OCI-M2 (cell line): ENCODE results near the gene TADA2A.
"Not testable (repeated sequence)": the region's sequence is repeated elsewhere in the genome, so short reads cannot be mapped to it uniquely, and the experiment has no call there.

ENCODE experiments used
- DNase-seq: peaks from one replicate; lab custom pipeline; 2025; ENCODE audit not compliant: unreplicated experiment; lab: John Stamatoyannopoulos, UW

Gene TADA2A

DNA sequence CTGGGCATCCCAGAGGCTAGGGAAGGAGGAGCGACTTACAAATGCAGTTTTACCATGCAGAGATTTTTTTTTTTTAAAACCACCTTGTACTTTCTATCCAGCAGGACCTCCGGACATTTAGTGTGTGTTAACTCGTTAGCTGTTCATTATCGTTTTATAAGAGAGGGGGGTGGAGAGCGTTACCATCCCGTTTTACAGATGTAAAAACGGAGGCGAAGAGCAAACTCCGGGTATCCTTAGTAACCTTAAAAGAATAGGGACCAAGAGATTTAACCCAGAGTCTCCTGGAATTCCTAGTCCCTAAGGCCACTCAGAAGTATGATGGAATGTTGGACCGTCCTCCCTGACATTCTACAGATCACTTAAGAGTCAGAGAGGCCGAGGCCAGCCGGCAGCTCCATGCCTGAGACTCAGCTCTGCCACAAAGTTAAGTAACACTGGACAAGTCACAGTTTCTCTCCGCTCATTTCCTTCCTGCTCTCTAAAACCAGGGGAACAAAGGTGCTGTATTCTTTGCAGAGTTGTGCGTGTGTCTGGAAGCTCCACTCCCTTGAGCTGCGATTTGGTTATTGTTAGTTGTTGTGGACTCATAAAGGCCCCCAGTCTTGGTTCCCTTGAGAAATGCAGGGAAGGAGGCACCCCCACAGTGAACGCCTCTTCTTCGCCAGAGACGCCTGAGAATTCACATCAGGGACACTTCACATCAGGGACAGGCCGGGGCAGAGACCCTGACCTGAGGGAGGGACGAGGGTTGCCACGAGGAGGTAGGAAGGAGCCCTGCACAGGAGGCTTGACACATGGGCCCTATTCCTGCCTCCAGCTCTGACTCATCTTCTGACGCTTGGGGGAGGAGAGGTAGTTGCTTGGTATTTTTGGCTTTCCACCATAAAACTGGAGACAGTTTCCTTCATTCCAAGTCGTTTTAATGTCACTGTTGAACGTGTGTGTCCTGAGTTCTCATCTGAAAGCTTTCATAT lies 84.2 kb downstream of the TADA2A start:
- DNase-seq, result no peak

DNA sequence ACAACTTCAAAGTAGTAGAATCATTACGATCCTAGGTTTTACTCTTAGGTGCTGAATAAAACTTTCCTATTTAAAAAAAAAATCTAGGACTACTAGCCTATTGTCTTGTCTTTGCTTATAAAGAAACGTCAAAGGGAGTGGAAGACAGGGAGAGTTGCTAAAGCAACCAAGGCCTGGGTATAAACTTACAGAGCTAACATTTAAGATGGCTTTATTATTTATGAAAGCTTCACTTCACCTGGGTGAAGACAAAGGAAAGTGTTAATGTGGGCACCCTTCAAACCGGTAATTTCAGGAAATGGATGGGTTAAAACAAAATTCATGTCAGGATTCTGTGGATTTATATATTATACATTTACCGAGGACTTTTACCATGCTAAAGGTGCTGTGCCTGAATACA lies 85.5 kb downstream of the TADA2A start:
- no peak for DNase-seq

DNA sequence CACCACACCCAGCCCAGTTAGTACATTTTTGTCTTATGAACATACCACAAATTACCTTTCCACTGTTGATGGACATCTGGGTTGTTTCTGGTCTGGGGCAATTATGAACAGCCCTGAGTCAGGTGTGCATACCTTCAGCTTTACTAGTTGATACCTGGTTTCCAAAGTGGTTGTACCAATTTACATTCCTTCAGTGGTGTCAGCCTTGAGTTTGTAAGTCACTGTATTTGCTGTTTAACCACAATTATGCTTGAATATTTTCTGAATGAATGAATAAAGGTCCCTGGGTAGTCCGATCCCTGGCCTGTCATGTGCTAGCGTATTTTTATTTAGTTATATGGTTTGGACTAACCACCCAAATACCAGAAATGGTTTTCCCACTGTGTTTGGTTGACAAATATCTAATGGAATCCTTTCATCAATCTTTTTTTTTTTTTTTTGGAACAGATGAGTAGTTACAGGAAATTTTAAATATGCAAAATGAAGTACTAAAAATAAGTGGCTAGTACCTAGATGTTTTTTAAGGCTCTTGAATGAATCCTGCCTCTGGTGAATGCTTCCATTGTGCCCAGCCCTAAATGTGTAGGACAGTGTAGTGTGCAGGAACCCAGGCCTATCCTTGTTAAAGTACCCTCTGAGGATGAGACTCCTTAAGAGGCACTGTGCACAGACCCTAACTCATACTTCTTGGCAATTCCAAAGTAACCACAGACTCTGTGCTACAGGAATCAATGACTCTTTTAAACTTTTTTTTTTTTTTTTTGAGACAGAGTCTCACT lies 86.8 kb downstream of the TADA2A start:
- DNase-seq, result no peak

DNA sequence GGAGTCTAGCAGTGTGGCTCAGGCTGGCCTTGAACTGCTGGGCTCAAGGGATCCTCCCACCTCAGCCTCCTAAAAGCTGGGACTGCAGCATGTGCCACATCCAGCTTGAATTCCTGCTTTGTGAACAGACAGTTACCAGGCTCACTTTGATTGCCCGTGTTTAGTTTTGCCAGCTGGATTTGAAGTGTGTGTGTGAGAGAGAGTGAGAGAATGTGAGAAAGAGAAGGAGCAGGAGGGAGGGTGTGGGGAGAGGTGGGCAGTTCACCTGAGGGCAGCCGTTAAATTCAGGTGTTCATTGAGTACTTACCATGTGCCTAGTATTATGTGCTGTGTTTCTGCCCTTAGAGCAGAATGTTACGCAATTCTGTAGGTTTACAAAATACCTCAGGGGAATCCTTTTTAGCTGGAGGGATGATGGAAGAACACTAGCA lies 87.7 kb downstream of the TADA2A start:
- no peak for DNase-seq

DNA sequence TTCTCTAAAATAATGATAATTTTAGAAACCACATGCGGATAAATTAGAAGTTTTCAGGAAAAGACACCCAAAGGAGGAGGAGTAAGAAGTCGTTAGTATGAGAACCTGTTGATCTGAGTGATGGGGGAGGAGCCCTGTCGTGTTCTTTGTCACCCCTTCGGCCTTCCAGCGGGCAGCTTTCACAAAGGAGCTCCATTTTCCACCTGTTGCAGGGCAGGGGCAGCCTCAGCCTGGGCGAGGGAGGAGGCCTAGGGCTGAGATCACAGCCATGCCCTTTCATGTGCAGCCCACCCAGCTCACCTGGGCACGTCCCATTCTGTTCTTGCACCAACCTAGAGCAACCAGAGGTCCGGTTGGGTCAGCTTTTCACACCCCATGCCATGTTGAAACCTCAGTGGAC lies 88.3 kb downstream of the TADA2A start:
- no peak for DNase-seq

DNA sequence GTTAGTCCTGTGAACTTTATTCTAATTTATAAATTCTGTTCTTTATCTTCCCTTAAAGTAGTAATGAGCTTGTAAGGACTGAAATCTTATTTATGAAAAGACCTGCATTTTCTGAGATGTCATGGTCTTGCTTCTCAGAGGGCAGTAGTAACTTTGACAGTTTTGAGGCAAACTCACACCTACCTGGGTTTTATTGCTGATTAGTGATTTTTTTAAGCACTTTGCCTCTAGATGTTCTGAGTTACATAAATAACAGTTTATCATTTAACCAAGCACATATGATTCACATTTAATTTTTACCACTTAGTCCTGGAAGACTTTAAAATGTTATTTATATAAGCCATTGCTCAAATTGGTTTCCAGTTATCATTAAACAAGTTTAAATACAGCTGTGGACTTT lies 93.7 kb downstream of the TADA2A start:
- DNase-seq, result no peak

DNA sequence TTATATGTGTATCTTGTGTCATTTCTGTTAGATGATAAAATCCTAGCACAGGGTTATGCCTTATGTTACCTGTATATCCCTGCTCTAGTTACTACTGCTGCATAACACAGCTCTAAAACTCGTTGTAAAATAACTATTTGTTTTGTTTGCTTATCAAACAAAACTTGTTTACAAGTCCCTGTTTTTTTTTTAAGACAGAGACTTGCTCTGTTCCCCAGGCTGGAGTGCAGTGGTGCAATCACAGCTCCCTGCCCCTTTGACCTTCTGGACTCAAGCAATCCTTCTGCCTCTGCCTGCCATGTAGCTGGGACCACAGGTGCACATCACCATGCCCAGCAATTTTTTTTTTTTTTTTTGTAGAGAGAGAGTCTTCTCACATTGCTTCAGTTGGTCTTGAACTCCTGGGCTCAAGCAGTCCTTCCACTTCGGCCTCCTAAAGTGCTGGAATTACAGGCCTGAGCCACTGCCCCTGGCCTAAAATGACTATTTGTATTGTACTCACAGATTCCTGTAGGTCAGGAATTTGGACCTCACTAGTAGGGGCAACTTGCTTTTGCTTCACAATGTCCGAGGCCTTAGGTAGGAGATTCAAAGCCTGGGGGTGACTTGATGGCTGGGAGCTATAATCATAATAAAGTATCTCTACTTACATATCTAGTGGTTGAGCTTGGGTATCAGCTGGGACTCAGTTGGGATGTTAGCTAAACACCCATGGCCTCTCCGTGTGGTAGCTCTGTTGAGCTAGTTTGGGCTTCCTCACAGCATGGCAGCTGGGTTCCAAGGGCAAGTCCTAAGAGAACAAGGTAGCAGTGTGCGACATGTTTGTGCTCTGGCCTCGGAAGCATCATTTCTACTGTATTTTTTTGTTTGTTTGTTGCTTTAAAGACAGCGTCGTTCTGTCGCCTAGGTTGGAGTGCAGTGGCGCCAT lies 95.6 kb downstream of the TADA2A start:
- DNase-seq, result no peak

DNA sequence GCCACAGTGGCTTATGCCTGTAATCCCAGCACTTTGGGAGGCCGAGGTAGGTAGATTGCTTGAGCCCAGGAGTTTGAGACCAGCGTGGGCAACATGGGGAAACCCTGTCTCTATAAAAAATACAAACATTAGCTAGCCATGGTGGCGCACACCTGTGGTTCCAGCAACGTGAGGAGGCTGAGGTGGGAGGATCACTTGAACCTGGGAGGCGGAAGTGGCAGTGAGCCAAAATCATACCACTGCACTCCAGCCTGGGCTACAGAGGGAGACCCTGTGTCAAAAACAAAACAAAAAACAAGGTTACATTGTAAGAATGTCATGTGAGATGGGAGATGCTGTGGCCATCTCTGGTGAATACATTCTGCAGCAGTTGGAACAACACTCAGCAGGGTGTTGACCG lies 96.5 kb downstream of the TADA2A start:
- no peak for DNase-seq

DNA sequence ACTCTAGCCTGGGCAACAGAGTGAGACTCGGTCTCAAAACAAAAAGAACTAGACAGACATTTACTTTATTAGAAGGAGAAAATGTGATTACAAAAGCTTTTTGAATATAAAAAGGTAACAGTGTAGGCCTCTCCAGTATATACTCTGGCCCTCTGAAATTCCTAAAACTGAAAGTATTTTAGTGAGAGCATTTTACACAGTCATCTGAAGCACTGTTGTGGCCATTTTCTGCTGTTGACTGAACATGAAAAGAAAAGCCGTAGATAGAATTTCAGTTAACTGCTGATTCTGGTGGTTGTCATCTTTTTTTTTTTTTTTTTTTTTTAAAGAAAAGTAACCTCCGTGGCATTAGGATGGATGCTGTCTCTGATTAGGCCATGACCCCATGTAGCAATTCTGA lies 98.6 kb downstream of the TADA2A start:
- no peak for DNase-seq

DNA sequence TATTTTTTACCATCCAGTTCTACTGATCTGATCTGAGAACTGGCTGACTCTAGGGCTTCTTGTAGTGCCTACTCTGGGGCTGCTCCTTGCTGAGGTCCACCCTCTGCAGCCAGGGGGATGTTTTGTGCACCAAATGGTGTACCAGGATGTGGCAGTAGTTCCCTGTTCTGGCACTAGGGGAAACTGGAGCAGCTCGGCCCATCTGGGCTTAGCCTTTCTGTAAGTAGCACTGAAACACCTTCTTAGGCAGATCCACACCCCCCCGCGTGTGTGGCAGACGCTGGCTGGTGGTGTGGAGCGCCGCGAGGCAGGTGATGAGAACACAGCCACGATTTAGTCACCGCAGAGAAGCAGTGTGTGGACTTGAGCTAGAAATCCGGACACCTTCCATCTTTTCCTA lies 100.0 kb downstream of the TADA2A start:
- DNase-seq, result no peak

DNA sequence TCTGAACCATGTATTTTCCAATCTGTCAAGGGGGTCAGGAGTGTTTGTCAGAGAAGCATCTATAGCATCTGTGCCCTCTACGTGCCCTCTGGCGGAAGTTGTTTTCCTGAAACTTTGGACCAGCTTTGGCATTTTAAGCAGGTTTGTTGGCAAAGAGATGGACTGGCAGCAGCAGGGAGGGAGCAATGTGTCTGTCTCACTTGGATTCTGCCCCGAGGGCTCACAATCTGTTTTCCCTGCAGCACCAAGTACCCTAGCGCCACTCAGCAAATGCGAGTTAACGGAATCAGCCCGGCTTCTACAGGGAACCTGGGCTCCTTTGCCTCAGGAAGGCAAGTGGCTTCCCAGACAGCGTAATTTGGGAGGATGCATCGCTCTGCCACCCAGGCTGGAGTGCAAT lies 100.4 kb downstream of the TADA2A start:
- DNase-seq, result no peak

DNA sequence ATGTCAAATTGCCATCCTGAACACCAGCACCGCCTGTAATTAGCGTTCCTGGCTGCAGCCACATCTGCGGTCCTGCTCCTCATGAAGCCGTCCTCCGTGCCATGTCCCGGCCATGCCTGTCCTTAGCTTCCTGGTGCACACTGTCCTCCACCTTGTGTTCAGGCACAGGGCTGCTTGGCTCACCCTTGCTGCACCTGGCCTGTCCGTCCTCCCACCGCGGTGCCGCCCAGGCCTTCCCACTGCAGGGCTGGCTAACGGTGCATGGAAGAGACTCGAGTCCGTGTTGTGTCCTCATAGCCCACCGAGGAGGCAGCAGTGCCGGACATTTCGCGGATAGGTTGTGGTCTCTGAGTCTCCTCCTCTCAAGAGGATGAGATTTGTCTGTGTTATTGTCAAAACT lies 103.4 kb downstream of the TADA2A start:
- no peak for DNase-seq

DNA sequence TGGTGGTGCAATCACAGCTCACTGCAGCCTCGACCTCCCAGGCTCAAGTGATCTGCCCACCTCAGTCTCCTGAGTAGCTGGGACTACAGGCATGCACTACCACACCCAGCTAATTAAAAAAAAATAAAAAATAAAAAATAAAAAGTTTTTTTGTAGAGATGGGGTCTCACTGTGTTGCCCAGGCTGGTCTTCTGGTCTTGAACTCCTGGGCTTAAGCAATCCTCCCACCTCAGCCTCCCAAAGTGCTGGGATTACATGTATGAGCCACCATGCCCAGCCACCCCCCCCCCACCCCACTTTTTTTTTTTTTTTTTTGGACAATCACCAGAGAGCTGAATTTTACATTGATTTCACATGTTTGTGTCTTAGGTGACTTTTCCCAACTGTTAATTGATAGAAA lies 105.0 kb downstream of the TADA2A start:
- DNase-seq, result not testable (repeated sequence)

DNA sequence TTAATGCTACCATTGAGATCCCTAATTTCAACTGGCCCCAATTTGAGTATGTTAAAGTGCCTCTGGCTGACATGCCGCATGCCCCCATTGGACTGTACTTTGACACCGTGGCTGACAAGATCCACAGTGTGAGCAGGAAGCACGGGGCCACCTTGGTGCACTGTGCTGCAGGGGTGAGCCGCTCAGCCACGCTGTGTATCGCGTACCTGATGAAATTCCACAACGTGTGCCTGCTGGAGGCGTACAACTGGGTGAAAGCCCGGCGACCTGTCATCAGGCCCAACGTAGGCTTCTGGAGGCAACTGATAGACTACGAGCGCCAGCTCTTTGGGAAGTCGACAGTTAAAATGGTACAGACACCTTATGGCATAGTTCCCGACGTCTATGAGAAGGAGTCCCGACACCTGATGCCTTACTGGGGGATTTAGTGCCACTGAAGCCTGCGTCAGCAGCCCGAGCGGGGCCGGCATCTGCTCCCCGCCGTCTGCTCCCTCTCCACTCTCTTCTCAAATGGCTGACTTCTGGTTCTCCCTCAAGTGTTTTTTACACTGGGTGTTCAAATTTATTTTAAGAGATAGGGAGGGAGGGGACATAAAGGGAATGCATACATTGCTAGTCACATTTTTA lies 105.9 kb downstream of the TADA2A start:
- no peak for DNase-seq

DNA sequence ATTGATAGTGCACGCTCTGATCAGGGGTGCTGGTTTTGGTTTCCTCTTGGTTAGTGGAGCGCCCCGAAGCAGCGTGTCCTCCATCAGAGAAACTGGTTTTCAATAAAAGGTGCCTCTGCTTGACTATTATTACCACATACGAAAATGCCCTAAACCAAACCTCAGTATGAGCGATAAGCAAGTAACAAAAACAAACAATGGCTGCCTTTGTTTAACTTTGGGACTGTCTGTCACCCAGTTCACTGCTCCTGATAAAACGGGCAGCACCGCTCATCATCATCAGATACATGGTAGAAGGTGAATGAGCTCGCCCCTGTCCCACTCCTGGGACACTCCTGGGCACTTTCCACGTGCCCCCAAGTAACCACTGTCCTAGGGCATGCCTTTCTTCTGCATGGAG lies 107.0 kb downstream of the TADA2A start:
- DNase-seq, result no peak

DNA sequence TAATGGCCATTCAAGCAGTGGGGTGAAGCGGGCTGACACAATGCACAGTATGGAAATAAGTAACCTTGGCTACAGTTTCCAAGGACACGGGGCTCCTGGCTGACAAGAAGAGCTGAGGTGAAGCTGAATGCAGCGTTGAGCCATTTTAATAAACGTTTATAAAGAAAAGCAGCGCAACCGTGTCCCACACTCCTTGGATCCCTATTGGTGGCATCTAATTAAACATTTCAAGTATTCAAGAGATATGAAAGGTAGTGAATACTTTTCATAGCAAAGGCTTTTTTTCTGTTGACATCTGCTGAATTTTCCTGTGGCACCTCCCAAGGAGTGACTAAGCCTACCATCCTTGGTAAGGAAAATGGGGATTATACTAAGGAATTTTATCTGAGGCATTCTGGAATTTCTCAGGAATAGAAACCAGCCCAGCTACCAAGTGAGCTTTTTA lies 109.5 kb downstream of the TADA2A start:
- DNase-seq, result no peak

DNA sequence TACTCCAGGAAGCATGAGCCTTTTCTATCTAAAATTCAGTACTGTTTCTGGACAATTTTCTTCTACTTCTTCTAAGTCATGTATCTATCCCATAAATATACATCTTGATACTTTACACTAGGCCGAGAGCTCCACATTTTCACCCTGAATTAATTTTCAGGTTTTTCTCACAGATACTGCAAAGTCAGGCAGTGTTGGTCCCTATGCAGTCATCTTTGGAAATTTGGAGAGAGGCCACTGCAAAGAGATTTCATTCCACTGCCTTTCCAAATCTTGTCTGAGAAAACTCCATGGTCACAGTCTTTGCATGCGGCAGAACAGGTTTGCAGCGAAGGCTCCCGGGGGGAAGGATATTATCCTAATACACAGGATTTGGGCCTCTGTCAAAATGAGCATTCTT lies 111.2 kb downstream of the TADA2A start:
- DNase-seq, result no peak

DNA sequence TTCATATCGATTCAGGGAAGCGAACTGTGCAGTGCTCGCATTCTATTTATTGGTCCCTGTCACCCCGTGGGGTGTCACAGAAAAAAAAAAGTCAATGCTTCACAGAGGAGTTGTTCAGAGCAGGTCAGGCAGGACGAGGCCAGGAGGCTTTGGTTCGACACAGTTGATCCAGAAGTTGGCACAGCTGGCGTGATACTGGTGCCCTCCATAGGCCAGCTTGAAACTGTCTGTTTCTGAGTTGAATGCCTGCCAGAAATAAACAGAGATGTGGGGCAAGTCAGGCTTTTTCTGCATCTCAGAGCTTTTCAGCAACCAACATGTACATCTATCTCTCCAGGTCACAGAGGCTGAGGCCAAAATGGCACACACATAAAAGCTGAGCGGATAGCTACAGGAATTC lies 112.1 kb downstream of the TADA2A start:
- no peak for DNase-seq

DNA sequence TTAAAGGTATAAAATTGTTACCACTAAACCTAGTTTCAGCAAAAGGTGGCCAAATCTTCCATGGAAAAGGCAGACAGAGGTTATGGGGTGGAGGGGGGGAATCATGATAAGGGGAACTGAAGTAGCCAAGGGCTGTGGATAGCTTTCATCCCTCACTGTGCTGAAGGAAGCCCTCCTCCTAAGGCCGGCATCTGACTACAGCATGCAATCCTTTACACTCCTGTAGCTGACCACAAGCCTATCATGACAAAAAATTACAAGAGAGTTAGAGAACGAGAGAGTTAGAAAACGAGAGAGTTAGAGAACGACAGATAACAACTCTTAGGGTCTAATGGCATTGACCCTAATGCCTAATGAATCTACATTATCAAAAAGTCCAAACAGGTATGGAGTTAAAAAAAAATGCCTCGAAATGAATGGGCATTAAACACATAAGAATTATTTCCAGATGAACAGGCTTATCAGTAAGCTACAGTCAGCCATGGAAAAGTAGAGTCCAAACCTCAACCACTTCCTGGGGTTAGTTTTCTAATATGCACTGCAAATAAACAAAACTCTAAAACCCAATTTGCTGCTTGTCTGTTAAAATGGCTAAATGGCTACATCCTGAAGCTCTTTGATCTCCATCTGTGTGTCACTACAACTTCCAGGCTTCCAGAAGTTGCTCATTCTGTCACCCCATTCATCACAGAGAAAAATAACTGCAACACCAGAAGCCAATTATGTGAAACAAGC lies 112.7 kb downstream of the TADA2A start:
- DNase-seq, result no peak

DNA sequence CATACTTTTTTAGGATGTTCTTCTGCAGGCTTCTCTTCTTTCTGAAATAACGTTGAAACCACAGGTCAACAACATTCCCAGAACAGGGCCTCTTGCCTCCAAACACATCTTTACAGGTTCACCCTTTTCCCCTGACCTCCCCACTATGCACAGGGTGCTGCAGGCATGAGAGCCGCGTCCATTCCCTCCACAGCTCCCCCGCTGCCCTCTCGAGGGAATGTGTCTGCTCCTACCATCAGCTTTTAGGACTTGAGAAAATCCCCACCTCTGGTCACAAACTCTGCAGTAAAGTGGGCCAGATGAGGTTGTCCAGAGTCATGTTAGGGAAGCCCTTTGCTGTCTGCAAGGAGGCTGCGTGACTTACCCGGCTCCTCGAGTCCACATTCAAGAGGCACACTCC lies 113.5 kb downstream of the TADA2A start:
- DNase-seq, result no peak
